Fibroblast of peridontal ligament (primary cell): Measurements from ENCODE around the gene LRP1B.
A peak's percentile ranks its signal among the peaks of the same experiment; 100 is the strongest.
"Not testable (repeated sequence)": the region's sequence is repeated elsewhere in the genome, so short reads cannot be mapped to it uniquely, and the experiment has no call there.

Experiments
- DNase-seq: peaks from one replicate; pipeline ENCODE4 v3.0.0-alpha.2; 2010; ENCODE audit errors: extremely low read depth

The LRP1B gene

DNA sequence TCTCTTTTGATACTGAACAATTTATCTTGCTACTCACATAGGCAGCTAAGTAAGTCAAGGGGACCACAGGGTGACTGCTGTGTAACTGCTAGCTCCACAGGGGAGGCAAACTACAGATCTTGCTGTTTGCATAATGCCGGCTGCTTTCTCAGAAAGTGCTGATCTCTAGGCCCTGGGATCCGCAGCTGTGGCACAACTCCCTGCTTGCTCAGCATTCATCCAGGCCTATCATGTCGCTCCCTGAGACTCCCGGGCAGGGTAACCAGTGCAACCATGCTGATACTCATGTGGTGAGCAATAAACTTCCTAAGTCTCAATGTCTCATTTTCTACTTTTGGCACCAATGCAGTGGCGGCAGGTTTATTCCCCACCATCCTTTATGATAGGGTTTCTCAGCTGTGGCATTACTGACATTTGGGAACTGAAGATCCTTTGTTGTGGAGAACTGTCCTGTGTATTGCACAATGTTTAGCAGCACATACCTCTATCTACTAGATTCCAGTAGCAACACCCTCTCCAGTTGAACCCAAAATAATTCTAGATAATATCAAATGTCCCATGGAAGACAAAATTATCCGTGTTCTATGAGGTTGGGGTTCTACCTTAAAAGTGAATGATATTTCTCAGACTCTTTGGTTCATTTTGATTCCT is 1101.3 kb downstream of the LRP1B start:
- no peak for DNase-seq

GRCh38 chr2:141027221-141027620 is 1103.6 kb downstream of the LRP1B start:
- no peak for DNase-seq

DNA sequence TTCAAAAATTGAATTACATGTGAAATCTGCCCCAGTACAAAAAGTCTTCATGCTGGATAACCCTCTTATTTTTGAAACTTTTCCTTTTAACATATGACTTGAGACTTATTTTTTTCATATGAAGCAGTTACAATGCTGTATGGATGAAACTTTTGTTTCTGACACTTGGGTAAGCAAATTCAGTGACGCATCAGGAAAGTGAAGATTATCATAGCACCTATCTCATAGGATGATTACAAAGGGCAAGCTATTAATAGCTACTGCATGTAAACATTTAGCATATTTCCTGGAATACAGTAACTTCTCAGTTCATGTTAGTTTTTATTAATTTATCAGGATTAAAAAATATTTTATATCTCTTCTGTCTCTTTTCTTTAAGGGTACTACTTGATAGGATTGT is 1109.2 kb downstream of the LRP1B start:
- DNase-seq: no peak

GRCh38 chr2:141021109-141021508 is 1109.7 kb downstream of the LRP1B start:
- peak; percentile 84 for DNase-seq

GRCh38 chr2:141020346-141020745 is 1110.5 kb downstream of the LRP1B start:
- peak; percentile 19 for DNase-seq

DNA sequence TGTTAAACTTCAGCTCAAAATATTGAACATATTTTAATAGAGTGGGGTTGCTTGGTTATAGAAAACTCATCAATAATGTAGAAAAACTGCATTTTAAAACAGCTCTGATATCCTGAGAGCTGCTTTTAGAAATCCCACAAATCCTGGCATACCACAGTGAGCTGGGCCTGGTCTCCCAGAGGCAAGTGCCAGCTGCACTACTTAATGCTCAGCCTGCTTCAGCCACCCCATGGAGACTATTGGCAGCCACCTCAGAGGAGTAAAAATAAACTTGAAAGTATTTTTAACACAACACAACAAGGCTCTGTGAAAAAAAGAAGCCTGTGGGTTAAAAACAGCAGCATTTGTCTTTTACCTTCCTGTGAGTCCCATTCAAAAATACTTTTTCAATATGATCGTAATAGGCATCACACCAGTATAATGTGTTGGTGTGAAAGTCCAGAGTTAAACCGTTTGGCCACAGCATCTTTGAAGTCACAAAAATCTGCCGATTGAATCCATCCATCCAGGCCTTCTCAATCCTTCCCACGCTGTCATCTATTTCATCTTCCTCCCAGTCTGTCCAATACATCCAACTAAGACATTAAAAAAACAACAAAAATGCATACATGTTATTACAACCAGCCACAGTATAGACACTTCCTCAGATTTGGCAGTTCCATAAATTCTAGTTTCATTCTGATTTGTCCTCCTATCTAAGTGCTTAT is 1115.3 kb downstream of the LRP1B start:
- peak; percentile 42 for DNase-seq

DNA sequence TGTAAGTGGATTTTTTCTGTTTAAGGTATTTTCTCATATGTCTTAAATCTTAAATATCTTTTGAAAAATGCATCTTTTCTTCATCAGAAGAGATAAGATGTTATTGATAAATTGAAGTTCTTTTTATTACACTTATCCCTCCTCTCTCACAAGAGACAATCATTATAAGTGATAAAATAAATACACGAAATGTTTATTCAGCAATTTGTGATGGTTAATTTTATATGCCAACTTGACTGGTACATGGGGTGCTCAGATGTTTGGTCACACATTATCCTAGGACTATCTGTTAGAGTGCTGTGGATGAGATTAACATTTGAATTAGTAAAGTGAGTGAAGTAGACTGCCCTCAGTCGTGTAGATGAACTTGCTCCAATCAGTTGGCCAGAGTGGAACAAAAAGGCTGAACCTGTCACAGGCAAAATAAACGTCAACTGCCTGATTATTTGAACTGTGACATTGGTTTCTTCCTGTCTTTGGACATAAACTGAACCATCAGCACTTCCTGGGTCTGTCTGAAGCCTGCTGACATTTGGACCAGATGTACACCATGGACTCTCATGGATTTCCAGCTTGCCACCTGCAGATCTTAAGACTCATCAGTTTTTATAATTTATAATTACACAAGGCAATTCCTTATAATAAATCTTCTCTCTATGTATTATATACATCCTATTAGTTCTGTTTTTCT is 1126.7 kb downstream of the LRP1B start:
- DNase-seq: no peak

GRCh38 chr2:141001750-141002149 is 1129.1 kb downstream of the LRP1B start:
- DNase-seq: no peak

DNA sequence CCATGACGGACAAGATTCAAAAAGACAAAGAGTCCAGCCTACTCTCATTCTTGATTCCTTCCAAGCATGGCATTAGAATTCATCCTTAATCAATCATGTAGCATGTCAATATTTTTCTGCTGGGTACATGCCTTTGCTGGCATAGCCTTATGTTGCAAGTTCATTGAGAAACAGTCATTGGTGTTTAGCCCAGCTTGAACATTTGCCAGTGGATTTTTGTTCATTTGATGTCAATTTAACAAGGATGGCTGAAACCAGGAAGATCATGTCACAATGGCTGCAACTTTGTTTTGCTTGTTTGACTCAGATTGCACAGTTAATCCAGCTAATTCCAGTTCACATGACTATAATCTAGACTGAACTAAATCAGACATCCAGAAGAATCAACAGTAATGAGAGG is 1132.2 kb downstream of the LRP1B start:
- peak; percentile 32 for DNase-seq

DNA sequence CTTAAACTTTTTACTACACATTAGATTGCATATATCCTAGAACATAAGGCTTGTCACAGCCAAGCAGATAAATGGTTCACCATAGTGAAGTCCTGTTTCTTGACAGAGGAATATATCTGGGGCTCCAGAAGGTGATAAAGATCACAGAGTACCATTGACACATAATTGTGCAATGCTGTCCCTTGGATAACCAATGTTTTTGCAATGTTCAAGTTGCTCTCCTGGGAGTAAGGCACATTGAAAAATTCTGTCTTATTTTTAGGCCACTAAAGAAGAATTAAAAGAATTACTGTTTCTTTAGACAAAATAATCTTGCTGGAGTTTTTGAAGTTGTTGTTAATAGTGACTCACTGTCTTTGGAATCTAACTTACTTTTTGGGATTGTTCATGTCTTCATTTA is 1132.8 kb downstream of the LRP1B start:
- DNase-seq: no peak

GRCh38 chr2:140994856-140995255 is 1136.0 kb downstream of the LRP1B start:
- no peak for DNase-seq

- peak; percentile 96 for DNase-seq
Measured at GRCh38 chr2:140990416-140990815, 1140.4 kb downstream of the LRP1B start.

- DNase-seq: peak; percentile 35
Measured at GRCh38 chr2:140988597-140988996, 1142.2 kb downstream of the LRP1B start.

- DNase-seq: no peak
Measured at GRCh38 chr2:140986456-140986855, 1144.4 kb downstream of the LRP1B start.

DNA sequence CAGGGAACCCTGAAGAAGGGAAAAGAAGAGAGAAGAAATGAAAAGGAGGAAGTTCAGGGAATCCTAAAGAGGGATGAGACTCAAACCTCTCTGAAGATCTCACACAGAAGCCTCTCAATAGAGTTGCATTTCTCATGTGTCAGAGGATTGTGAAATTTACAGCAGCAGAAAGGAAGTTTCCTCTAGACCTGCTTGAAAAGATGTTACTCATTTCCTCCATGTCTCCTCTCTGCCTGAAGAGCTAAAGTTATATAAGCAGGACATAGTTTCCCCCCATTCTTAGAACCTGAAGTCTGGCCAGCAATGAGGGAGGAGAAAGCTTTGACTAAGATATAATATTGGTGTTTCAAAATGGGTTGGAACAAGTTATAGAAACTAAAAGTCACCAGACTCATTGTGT is 1155.6 kb downstream of the LRP1B start:
- peak; percentile 43 for DNase-seq

DNA sequence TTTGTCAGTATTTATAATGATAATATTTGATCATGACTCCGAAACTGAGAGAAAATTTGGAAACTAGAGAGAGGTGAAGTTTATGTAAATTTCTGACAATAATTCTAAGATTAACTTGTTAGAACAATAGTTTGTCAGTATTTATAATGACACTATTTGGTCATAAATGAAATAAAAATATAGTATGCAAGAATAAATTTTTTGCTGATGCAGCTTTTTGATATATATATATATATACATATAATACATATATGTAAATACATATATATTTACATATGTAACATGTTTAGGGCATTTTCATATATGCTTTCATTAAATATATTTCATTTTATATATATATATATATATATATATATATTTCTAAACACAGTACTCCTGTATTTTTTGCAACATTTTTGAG is 1158.1 kb downstream of the LRP1B start:
- no peak for DNase-seq

- not testable (repeated sequence) for DNase-seq
Measured at GRCh38 chr2:140964324-140964723, 1166.5 kb downstream of the LRP1B start.

- DNase-seq: no peak
Measured at GRCh38 chr2:140949932-140950331, 1180.9 kb downstream of the LRP1B start.

DNA sequence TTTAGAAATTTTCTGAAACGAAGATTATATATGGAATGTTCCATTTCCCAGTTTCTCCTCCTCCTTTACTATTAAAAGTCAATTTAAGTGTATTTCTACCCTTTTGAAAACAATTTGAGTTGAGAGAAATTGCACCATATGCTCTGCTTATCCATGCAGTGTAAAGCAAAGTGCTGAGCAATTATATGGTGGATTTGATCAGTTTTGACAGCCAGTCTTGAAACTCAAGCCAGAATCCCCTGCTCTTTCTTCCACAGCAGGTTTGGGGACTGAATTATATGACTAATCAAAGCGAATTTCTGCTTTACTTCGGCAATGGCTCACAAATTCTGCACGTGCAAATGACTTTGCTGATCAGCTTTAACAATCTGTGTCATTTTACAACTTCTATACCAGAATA is 1183.6 kb downstream of the LRP1B start:
- no peak for DNase-seq

DNA sequence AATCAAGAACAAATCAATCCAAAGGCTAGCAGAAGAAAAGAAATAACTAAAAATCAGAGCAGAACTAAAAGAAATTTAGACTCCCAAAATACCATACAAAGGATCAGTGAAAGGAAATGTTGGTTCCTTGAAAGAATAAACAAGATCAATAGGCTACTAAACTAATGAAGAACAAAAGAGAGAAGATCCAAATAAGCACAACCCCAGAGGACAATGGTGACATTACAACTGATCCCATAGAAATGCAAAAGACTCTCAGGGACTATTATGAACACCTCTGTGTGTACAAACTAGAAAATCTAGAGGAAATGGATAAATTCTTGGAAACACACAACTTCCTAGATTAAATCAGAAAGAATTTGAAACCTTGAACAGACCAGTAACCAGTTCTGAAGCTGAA is 1186.9 kb downstream of the LRP1B start:
- DNase-seq: no peak

- no peak for DNase-seq
Measured at GRCh38 chr2:140942284-140942683, 1188.5 kb downstream of the LRP1B start.

GRCh38 chr2:140929849-140930248 is 1201.0 kb downstream of the LRP1B start:
- peak; percentile 38 for DNase-seq

DNA sequence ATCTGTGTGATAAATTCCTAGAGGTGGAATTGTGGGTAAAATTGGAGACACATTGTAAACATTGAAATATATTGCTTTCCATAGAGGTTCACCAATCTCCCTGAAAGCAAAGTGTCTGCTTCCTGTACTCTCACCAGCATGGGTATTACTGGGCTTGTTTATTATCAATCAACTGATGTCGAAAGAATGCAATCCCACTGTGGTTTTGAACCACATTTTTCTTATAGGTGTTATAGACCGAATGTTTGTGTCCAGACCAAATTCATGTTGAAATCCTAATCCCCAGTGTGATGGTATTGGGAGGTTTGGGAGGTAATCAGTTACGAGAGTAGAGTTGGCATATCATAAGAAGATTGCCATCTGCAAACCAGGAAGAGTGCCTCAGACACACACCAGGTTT is 1212.4 kb downstream of the LRP1B start:
- DNase-seq: no peak
